Measurements from ENCODE around the gene SLC25A10.
A peak's percentile ranks its signal among the peaks of the same experiment; 100 is the strongest.

Gene SLC25A10

DNA sequence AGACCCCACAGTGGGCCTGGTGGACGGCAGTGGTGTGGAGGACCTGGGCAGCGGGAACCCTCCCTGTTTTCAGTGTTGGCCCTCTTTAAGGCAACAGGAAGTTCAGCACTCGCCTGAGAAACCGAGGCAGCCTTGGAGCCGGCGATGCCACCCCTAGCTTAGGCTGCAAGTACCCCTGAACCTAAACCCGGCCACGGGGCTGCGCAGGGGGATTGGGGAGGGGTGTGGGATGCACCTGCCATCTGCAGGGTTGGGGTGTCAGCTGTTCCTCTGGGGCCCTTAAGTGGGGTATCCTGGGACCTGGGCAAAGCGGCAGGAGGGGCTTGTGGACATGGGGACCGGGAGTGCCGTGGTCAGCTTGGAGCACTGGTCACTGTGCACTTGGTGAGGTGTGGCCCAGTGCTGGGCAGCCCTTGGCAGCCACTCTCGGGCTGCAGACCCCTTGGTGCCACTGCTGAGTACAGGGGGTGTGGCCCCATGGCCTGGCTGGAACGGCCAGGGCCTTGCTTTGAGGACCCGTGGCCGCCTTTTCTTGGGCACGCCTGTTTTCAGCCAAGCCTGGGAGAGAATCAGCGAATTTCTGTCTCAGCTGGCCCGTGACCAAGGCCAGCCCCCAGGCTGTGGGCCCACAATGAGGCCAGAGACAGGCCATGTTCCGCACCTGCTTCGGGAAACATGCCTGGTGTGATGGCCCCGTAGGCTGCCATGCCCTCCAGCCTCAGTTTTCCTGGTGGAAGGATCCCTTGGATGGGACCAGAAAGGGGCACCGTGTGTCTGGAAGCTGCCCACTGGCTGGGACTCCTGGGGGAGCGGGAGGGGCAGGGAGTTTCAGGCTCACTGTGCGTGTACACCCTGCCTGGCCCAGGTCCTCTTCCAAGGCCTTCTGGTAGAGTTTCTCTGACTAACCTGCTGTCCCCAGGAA, 4.1 kb upstream of the SLC25A10 start:
- Mint-ChIP-seq H3K36me3 (ENCODE audit: low read depth) (peaks cover 59% of the 10 kb centered on the region), H3K4me1 (ENCODE audit: low read depth) (peaks cover 39% of the 10 kb centered on the region), H3K4me3 (no peak overlapping the region), H3K27me3 (no peaks in the 10 kb centered on the region), H3K9me3 (no peaks in the 10 kb centered on the region), H3K27ac (no peak overlapping the region)
- no peak for DNase-seq

DNA sequence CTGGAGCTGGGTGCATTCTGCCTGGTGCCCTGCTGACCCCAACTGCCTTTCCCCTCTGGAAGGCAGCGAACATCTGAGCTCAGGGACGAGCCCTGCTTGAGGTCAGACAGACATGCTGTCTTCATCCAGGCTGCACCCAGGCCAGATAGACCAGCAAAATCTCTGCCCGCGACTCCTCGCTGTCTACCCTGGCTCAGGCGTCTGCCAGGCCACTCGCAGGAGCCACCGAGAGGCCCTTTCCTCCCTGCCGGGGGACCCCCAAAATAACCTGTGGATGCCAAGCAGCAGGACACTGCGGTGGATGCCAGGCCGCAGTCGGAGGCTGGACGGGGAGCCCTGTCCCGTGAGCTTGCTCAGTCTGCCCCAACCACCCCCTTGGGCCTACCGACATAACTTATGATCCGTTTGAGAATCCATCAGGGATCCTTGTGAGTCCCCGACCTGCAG, 3.3 kb upstream of the SLC25A10 start:
- DNase-seq, result no peak
- Mint-ChIP-seq H3K4me3 (no peak overlapping the region), H3K36me3 (ENCODE audit: low read depth) (peaks cover 58% of the 10 kb centered on the region), H3K4me1 (ENCODE audit: low read depth) (peaks cover 44% of the 10 kb centered on the region), H3K9me3 (no peaks in the 10 kb centered on the region), H3K27me3 (no peaks in the 10 kb centered on the region), H3K27ac (peak overlapping the region; percentile 41)

DNA sequence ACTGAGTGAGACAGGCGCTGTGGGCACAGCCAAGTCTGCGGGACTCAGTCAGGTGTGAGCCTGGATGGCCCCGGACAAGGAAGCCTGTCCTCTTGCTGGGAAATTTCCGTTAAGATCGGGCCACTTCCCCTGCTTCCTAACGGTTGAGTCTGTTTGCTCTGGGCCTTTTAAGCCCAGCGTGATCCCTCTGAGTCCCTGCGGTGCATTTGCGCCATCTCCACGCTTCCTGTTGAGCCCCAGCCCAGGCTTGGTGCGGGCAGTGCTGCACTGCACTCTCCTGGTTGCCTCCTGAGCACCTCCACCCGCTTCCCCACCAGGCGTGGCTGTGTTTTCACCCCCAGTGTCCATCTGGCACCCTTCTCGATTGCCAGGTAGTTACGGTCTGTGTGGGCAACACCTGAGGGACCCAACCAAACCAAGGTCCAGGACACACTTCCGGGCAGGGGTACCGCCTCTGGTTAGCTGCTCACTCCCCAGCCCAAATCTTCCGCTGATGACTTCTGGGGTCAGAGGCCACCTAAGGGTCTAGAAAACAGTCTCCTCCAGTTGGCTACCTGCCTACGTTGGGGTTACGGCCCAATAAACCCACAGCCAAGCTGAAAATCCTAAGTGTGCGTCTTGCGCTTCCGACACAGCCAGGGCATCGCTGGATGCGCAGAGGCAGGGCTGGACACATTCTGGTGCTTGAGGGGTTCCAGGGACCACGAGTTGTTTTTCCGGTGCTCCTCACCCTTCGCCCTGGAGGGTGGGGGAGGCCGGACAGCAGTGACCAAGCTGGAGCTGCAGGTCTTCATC, 1.4 kb upstream of the SLC25A10 start:
- H3K4me3 Mint-ChIP-seq, result peak overlapping the region; percentile 70
- peaks cover 49% of the 10 kb centered on the region for H3K36me3 Mint-ChIP-seq (ENCODE audit: low read depth)
- no peaks in the 10 kb centered on the region for H3K9me3 Mint-ChIP-seq
- peaks cover 37% of the 10 kb centered on the region for H3K4me1 Mint-ChIP-seq (ENCODE audit: low read depth)
- H3K27me3 Mint-ChIP-seq, result no peaks in the 10 kb centered on the region
- DNase-seq, result peak; percentile 65
- peak overlapping the region; percentile 82 for H3K27ac Mint-ChIP-seq

DNA sequence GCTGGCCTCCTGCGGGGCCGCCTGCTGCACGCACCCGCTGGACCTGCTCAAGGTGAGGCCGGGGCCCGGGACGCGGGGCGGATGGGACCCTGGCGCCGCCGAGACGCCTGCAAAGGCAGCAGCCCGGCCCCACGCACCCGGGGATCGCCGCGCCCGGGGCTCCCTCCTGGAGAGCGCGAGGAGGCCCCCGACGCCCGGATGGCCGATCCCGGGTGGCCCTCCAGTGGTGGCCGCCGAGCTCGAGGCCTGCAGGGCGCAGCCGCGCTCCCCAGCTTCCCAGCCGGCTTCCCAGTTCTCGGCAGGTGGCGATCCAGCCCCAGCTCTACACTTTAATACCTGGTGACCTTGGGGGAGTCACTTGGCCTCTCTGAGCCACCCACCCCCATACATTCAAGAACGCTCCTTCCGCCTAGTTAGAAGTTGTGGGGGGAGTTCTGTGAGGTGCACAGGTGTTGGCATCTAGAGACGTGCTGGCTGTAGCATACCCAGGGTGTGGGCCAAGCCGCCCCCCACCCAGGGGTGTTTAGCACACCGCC, 452 bp downstream of the SLC25A10 start:
- peaks cover 35% of the 10 kb centered on the region for H3K36me3 Mint-ChIP-seq (ENCODE audit: low read depth)
- H3K27ac Mint-ChIP-seq, result peak overlapping the region; percentile 88
- H3K4me3 Mint-ChIP-seq, result peak overlapping the region; percentile 92
- peaks cover 34% of the 10 kb centered on the region for H3K4me1 Mint-ChIP-seq (ENCODE audit: low read depth)
- no peaks in the 10 kb centered on the region for H3K27me3 Mint-ChIP-seq
- DNase-seq, result no peak
- no peaks in the 10 kb centered on the region for H3K9me3 Mint-ChIP-seq

DNA sequence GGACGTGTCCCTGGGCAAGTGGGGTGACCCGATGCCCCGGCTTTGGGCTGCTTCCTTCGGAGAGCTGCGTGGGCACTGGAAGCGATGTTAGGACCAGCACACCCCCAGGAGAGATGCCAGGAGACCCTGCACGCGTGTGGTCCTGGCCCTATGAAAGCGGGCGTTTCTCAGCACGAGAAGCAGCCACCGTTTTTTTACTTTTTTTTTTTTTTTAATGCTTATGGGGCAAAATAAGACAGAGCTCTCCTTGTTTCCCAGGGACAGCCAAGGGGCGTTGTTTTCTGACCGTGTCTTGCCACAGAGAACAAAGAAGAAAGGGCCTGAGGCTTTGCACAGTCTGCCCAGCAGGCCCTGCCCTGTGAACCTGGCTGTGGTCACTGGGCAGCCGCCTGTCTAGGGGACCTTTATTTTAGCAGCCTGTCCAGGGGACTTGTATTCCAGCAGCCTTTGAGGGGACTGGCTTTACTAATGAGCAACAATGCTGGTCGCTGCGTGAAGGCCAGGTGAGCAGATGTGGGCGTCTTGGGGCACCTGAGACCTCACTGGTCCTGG, 996 bp downstream of the SLC25A10 start:
- Mint-ChIP-seq H3K27ac (peak overlapping the region; percentile 88), H3K4me1 (ENCODE audit: low read depth) (peaks cover 34% of the 10 kb centered on the region), H3K36me3 (ENCODE audit: low read depth) (peaks cover 36% of the 10 kb centered on the region), H3K4me3 (peak overlapping the region; percentile 92), H3K9me3 (no peaks in the 10 kb centered on the region), H3K27me3 (no peaks in the 10 kb centered on the region)
- no peak for DNase-seq

DNA sequence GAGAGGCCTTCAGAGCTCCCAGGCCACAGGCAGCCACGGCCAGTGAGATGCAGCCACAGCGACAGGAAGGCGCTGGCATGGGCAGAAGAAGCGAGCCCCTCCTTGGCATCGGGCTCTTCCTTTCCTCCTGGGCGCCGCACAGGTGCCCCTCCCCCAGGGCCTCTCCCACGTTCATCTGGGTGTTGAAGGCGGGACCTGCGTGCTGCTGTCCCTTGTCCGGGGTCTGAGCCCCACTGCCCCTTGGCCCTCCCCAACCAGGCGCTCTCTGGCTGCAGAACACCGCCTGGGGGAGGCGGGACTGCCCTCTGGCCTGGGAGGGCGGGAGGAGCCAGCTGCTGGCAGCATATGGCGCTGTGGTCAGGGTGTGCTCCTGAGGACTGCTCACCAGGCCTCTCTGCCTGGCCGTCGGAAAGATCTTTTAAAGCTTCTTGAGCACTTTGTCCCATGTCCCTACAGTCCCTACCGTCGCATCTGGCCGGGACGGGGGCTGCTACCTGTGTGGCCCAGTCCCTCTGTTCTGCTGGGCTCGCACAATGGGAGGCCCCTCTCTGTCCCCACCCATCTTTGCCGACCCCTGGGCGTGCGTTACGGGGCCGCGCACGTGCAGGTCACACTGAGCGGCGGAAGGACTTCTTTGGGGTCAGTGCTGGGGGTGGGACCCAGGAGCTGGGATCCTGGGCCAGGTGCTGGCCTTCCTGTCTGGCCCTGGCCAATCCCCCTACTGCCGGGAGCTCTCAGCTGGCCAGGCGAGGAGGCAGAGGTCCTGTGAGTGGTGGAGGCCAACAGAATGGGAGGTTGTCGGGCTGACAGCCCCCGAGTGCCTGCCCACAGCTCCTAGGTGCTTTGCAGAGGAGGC, 1.7 kb downstream of the SLC25A10 start:
- Mint-ChIP-seq H3K4me1 (ENCODE audit: low read depth) (peaks cover 34% of the 10 kb centered on the region), H3K27me3 (no peaks in the 10 kb centered on the region), H3K9me3 (no peaks in the 10 kb centered on the region), H3K36me3 (ENCODE audit: low read depth) (peaks cover 34% of the 10 kb centered on the region), H3K27ac (no peak overlapping the region), H3K4me3 (peak overlapping the region; percentile 92)
- DNase-seq, result no peak

DNA sequence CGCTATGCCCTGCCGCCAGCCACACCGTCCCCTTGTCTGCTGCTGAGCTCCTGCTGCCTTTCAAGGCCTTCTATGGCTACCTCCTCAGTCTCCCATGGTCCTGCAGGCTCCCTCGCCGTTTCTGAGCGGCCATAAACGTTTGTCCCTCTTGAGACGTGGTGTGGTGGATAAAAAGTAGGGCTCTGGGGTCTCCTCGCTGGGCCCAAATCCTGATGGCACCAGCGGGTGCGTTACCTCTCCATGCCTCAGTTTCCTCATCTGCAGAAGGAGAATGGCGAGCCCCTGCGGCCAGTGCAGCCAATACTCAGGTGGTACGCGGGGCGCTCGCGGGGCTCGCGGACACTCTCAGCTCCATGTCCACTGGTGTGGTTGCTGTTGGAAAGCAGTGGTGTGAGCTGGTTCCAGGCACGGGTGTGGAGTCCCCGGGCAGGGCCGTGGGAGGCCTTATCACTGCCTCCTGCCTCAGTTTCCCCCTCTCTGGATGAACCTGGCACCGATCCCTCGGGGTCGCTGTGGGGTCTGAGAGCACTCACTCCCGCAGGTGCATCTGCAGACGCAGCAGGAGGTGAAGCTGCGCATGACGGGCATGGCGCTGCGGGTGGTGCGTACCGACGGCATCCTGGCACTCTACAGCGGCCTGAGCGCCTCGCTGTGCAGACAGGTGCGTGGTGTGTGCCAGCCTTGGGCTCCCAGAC, 2.5 kb downstream of the SLC25A10 start:
- Mint-ChIP-seq H3K4me1 (ENCODE audit: low read depth) (peaks cover 32% of the 10 kb centered on the region), H3K27me3 (no peaks in the 10 kb centered on the region), H3K36me3 (ENCODE audit: low read depth) (peaks cover 38% of the 10 kb centered on the region), H3K4me3 (peak overlapping the region; percentile 92), H3K27ac (no peak overlapping the region), H3K9me3 (no peaks in the 10 kb centered on the region)
- no peak for DNase-seq

DNA sequence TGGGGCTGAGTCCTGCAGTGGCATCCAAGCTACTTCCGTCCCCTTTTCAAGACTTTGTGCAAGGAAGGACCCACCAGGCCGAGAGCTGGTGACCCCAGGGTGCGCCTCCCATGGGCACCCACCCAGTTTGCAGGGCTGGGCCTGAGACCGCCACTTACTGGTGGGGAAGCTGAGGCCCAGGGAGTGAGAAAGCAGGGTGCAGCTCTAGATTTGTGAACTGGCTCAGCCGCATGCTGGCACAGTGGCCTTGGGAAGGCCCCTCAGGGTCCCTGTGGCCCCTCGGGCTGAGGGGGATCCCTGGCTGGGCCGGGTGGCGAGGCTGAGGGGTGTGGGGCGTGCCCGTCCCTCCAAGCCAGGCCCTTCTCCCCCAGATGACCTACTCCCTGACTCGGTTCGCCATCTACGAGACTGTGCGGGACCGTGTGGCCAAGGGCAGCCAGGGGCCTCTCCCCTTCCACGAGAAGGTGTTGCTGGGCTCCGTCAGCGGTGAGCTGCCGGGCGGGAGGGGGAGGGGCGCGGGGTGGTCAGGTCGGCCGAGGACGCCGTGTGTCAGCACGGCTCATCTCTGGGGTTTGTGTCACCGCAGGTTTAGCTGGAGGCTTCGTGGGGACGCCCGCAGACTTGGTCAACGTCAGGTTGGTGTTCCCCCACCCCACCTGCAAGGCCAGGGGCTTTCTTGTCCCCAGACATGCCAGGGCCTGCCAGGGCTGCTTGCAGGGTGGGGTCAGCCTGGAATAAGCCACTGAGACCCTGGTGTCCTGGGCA, 3.2 kb downstream of the SLC25A10 start:
- DNase-seq, result no peak
- no peak overlapping the region for H3K27ac Mint-ChIP-seq
- H3K4me1 Mint-ChIP-seq (ENCODE audit: low read depth), result peaks cover 28% of the 10 kb centered on the region
- peaks cover 39% of the 10 kb centered on the region for H3K36me3 Mint-ChIP-seq (ENCODE audit: low read depth)
- no peaks in the 10 kb centered on the region for H3K9me3 Mint-ChIP-seq
- no peak overlapping the region for H3K4me3 Mint-ChIP-seq
- H3K27me3 Mint-ChIP-seq, result no peaks in the 10 kb centered on the region

DNA sequence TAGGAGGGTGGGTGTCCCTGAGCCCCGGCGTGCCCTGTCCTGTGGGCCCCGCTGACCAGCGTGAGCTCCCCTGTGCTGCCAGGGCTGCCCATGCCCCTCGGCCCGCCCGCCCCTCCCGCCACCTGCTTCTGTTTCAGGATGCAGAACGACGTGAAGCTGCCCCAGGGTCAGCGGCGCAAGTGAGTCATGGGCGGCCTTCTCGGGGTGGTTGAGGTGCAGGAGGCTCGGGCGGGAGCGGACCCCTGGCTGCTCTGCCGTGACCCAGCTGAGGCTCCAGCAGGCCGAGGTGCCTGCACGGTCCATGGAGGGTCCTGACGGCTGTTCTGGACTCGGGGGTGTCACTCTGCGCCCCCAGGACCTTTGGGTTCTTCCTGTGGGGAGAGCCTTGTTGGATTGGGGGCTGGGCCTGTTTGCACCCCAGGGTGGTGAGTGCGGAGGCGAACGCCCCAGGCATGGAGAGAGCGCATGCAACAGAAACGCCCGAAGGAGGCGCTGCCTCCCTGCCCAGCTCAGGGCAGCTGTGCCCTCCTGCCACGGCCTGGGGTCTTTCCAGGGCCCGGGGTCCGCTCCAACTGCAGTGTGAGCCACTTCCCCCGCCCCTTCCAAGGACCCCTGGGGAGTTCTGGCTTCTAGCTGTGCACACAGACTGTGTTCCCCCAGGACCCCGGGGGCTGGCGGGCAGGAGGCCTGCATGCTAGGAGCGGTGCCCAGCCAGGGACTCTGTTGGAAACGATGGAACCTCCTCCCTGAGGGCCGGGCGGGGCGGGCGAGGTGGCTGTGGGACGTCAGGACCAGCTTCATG, 4.0 kb downstream of the SLC25A10 start:
- Mint-ChIP-seq H3K27me3 (no peaks in the 10 kb centered on the region), H3K27ac (no peak overlapping the region), H3K4me3 (no peak overlapping the region), H3K36me3 (ENCODE audit: low read depth) (peaks cover 43% of the 10 kb centered on the region), H3K4me1 (ENCODE audit: low read depth) (peaks cover 21% of the 10 kb centered on the region), H3K9me3 (no peaks in the 10 kb centered on the region)
- DNase-seq, result no peak

DNA sequence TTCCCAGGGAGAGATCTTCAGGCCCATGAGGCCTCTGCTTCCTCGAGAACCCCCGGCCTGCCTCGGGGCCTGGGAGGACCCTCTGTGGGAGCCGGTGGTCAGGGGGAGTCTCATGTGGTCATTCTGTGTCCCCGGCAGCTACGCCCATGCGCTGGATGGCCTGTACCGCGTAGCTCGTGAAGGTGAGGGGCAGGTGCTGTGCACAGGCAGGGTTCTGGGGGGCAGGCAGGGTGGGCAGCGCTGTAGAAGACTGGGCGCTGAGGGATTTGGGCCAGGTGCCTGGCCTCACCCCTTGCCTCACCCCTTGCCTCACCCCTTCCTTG, 4.6 kb downstream of the SLC25A10 start:
- no peaks in the 10 kb centered on the region for H3K27me3 Mint-ChIP-seq
- no peaks in the 10 kb centered on the region for H3K9me3 Mint-ChIP-seq
- peaks cover 44% of the 10 kb centered on the region for H3K36me3 Mint-ChIP-seq (ENCODE audit: low read depth)
- H3K4me3 Mint-ChIP-seq, result no peak overlapping the region
- H3K27ac Mint-ChIP-seq, result no peak overlapping the region
- DNase-seq, result no peak
- peaks cover 15% of the 10 kb centered on the region for H3K4me1 Mint-ChIP-seq (ENCODE audit: low read depth)

DNA sequence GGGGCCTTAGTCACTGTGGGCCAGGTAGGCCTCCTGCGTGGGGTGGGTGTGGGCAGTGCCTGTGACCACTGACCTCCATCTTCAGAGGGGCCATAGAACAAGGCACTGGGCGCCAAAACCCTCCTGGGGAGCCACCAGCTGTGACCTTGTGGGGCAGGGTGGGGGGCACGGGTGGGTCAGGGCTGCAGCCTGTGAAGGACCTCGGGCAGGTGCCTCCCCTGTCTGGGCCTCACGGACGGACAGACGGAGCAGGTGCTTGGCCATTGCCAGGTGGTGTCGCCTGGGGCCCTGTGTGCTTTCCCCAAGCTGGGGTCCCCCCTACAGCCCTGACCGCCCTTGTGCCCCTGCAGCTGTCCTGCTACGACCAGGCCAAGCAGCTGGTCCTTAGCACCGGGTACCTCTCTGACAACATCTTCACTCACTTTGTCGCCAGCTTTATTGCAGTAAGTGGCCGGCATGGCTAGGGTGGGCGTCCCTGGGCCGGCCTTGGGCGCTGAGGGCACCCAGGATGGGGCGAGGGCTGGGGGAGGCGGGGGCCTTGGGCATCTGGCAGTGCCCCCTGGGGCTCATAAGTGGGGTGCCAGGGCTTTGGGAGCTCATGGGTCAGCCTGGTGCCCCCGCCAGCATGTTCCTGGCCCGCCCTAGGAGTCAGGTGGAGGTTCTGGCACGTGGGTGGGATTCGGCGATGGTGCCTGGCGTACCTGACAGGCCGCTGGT, 5.1 kb downstream of the SLC25A10 start:
- H3K27me3 Mint-ChIP-seq, result no peaks in the 10 kb centered on the region
- H3K9me3 Mint-ChIP-seq, result no peaks in the 10 kb centered on the region
- peaks cover 14% of the 10 kb centered on the region for H3K4me1 Mint-ChIP-seq (ENCODE audit: low read depth)
- H3K36me3 Mint-ChIP-seq (ENCODE audit: low read depth), result peaks cover 44% of the 10 kb centered on the region
- H3K27ac Mint-ChIP-seq, result no peak overlapping the region
- no peak overlapping the region for H3K4me3 Mint-ChIP-seq
- no peak for DNase-seq

DNA sequence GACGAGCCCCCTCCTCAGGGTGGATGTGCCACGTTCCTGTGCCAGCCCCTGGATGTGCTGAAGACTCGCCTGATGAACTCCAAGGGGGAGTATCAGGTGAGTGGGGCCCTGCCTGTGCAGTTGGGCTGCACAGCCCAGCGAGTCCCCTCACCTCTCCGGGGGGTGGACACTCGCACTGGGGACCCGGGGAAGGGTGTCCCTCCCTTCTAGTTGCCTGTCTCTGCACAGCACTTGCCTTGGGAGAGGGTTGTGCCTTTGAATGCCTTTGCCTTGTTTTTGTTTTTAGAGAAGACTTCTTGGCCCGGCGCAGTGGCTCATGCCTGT, 5.6 kb downstream of the SLC25A10 start:
- Mint-ChIP-seq H3K4me1 (ENCODE audit: low read depth) (peaks cover 13% of the 10 kb centered on the region), H3K27ac (no peak overlapping the region), H3K9me3 (no peaks in the 10 kb centered on the region), H3K4me3 (no peak overlapping the region), H3K27me3 (no peaks in the 10 kb centered on the region), H3K36me3 (ENCODE audit: low read depth) (peaks cover 42% of the 10 kb centered on the region)
- DNase-seq, result no peak
